ENCODE data around the gene KANSL1.

KANSL1 gene

GRCh38 chr17:46072998-46073397 is 120.2 kb downstream of the KANSL1 start:
- DNase-seq (ENCODE audit: low spot score), result peak; percentile 62

GRCh38 chr17:46071796-46072195 is 121.4 kb downstream of the KANSL1 start:
- DNase-seq (ENCODE audit: low spot score), result no peak

- no peak for DNase-seq (ENCODE audit: low spot score)
Observed at GRCh38 chr17:46064460-46064859, 128.8 kb downstream of the KANSL1 start.

- peak; percentile 37 for DNase-seq (ENCODE audit: low spot score)
Observed at GRCh38 chr17:46063241-46063640, 130.0 kb downstream of the KANSL1 start.

- no peak for DNase-seq (ENCODE audit: low spot score)
Observed at GRCh38 chr17:46061435-46061834, 131.8 kb downstream of the KANSL1 start.

- DNase-seq (ENCODE audit: low spot score), result no peak
Observed at GRCh38 chr17:46060461-46060860, 132.8 kb downstream of the KANSL1 start.

GRCh38 chr17:46059486-46059885 is 133.7 kb downstream of the KANSL1 start:
- DNase-seq (ENCODE audit: low spot score), result no peak

GRCh38 chr17:46057366-46057765 is 135.9 kb downstream of the KANSL1 start:
- DNase-seq (ENCODE audit: low spot score), result no peak

- DNase-seq (ENCODE audit: low spot score), result no peak
Observed at GRCh38 chr17:46056800-46057304, 136.4 kb downstream of the KANSL1 start.

- no peak for DNase-seq (ENCODE audit: low spot score)
Observed at GRCh38 chr17:46053911-46054534, 139.2 kb downstream of the KANSL1 start.

- no peak for DNase-seq (ENCODE audit: low spot score)
Observed at GRCh38 chr17:46049656-46050055, 143.6 kb downstream of the KANSL1 start.

GRCh38 chr17:46047856-46048255 is 145.4 kb downstream of the KANSL1 start:
- no peak for DNase-seq (ENCODE audit: low spot score)

- no peak for DNase-seq (ENCODE audit: low spot score)
Observed at GRCh38 chr17:46047398-46047797, 145.8 kb downstream of the KANSL1 start.

GRCh38 chr17:46046957-46047356 is 146.3 kb downstream of the KANSL1 start:
- DNase-seq (ENCODE audit: low spot score), result no peak

GRCh38 chr17:46045639-46046038 is 147.6 kb downstream of the KANSL1 start:
- peak; percentile 11 for DNase-seq (ENCODE audit: low spot score)

GRCh38 chr17:46044989-46045388 is 148.2 kb downstream of the KANSL1 start:
- no peak for DNase-seq (ENCODE audit: low spot score)

- DNase-seq (ENCODE audit: low spot score), result peak; percentile 70
Observed at GRCh38 chr17:46044286-46044928, 148.8 kb downstream of the KANSL1 start.

GRCh38 chr17:46043606-46044005 is 149.6 kb downstream of the KANSL1 start:
- DNase-seq (ENCODE audit: low spot score), result no peak

GRCh38 chr17:46042925-46043324 is 150.3 kb downstream of the KANSL1 start:
- DNase-seq (ENCODE audit: low spot score), result no peak

- no peak for DNase-seq (ENCODE audit: low spot score)
Observed at GRCh38 chr17:46042246-46042645, 151.0 kb downstream of the KANSL1 start.

GRCh38 chr17:46039592-46040186 is 153.5 kb downstream of the KANSL1 start:
- DNase-seq (ENCODE audit: low spot score), result no peak

- no peak for DNase-seq (ENCODE audit: low spot score)
Observed at GRCh38 chr17:46038937-46039336, 154.3 kb downstream of the KANSL1 start.

- no peak for DNase-seq (ENCODE audit: low spot score)
Observed at GRCh38 chr17:46038414-46038813, 154.8 kb downstream of the KANSL1 start.

Measured in SW480 (cell line).